ENCODE data around the gene TREML4.

DNA sequence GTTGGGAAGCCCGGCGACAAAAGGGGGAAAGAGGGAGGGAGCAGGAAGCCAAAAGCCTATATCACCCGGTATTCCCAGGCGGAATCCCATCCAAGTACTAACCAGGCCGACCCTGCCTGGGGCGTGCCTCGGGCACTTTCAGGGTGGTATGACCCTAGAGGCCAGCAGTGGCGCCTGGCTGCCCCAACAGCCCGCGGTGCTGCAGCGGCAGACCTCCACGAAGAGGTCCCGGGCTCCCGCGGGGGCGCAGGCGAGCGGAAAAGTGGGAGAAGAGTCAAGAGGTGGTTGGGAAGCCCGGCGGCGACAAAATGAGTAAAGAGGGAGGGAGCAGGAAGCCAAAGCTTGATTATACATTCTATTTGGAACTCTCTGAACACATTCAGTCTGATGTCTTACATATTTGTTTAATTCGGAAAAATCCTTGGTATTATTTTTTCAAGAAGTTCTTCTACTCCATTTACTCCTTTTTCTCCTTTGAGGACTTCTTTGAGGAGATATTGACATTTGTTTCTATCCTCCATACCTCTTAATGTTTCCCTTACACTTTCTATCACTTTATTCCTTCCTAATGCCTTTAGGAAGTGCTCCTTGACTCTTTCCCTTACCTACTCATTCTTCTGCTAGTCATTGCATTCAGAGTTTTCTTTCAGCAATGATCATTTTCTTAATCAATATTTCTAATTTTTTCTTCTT lies 11.5 kb downstream of the TREML4 start:
- no peak for TF ChIP-seq POLR2A (IDR thresholded peaks at IDR 0.05)
- TF ChIP-seq CTCF (IDR thresholded peaks at IDR 0.05 in 4 of 5, conservative IDR thresholded peaks at IDR 0.05 in 1 of 5): no peak
